GM18868 (cell line): ENCODE results near the gene MEGF10.
A peak's percentile ranks its signal among the peaks of the same experiment; 100 is the strongest.
"Not testable (repeated sequence)": the region's sequence is repeated elsewhere in the genome, so short reads cannot be mapped to it uniquely, and the experiment has no call there.

ENCODE experiments used
- ATAC-seq: cut with Tn5 transposase; IDR thresholded peaks from one replicate; pipeline ENCODE4 v1.9.1; 2021; ENCODE audit warnings: mild to moderate bottlenecking, moderate library complexity; ENCODE audit not compliant: unreplicated experiment

Gene MEGF10

GRCh38 chr5:127297348-127298035, 6.9 kb downstream of the MEGF10 start:
- no peak for ATAC-seq

- ATAC-seq = no peak
Observed at GRCh38 chr5:127298036-127298429, 7.4 kb downstream of the MEGF10 start.

GRCh38 chr5:127298656-127299055, 8.1 kb downstream of the MEGF10 start:
- no peak for ATAC-seq

- no peak for ATAC-seq
Observed at GRCh38 chr5:127299678-127300077, 9.1 kb downstream of the MEGF10 start.

GRCh38 chr5:127302509-127302908, 11.9 kb downstream of the MEGF10 start:
- ATAC-seq = no peak

GRCh38 chr5:127303404-127303803, 12.8 kb downstream of the MEGF10 start:
- no peak for ATAC-seq

GRCh38 chr5:127305493-127305892, 14.9 kb downstream of the MEGF10 start:
- no peak for ATAC-seq

- ATAC-seq = no peak
Observed at GRCh38 chr5:127306036-127306435, 15.4 kb downstream of the MEGF10 start.

GRCh38 chr5:127306647-127307046, 16.1 kb downstream of the MEGF10 start:
- no peak for ATAC-seq

GRCh38 chr5:127307868-127308267, 17.3 kb downstream of the MEGF10 start:
- ATAC-seq = no peak

- not testable (repeated sequence) for ATAC-seq
Observed at GRCh38 chr5:127308325-127308724, 17.7 kb downstream of the MEGF10 start.

- ATAC-seq = no peak
Observed at GRCh38 chr5:127308945-127309344, 18.3 kb downstream of the MEGF10 start.

- no peak for ATAC-seq
Observed at GRCh38 chr5:127311349-127311748, 20.8 kb downstream of the MEGF10 start.

GRCh38 chr5:127311781-127312525, 21.4 kb downstream of the MEGF10 start:
- ATAC-seq = no peak

- ATAC-seq = no peak
Observed at GRCh38 chr5:127313379-127313778, 22.8 kb downstream of the MEGF10 start.

GRCh38 chr5:127313847-127314473, 23.4 kb downstream of the MEGF10 start:
- ATAC-seq = peak; percentile 99

GRCh38 chr5:127316011-127316410, 25.4 kb downstream of the MEGF10 start:
- no peak for ATAC-seq

GRCh38 chr5:127317385-127317784, 26.8 kb downstream of the MEGF10 start:
- not testable (repeated sequence) for ATAC-seq

- ATAC-seq = peak; percentile 91
Observed at GRCh38 chr5:127320032-127320965, 29.7 kb downstream of the MEGF10 start.

- no peak for ATAC-seq
Observed at GRCh38 chr5:127321465-127321864, 30.9 kb downstream of the MEGF10 start.

- ATAC-seq = no peak
Observed at GRCh38 chr5:127322403-127322802, 31.8 kb downstream of the MEGF10 start.
